H9 (cell line): ENCODE measurements around the gene ZNF341. TPM values are rescaled to one million over a fixed set of nuclear protein-coding genes. Genes with fewer than 3 reads are reported as not detected.

Experiments used
- DNase-seq: peaks from one replicate; pipeline ENCODE4 v3.0.0-alpha.2; 2017
- H2AFZ ChIP-seq: one replicate; pipeline ENCODE4 v1.6.1; 2013; ENCODE audit warnings: mild to moderate bottlenecking, low read length, control low read depth, moderate library complexity
- H2AK5ac ChIP-seq: 2 replicates; pipeline ENCODE4 v1.6.1; 2013; ENCODE audit warnings: low read length, control low read depth, mixed read lengths; ENCODE audit not compliant: insufficient read length
- H2BK120ac ChIP-seq: one replicate; pipeline ENCODE4 v1.6.1; 2013; ENCODE audit warnings: low read depth, mild to moderate bottlenecking, low read length, control low read depth, inconsistent platforms; ENCODE audit not compliant: poor library complexity, severe bottlenecking
- H2BK12ac ChIP-seq: 2 replicates; pipeline ENCODE4 v1.6.1; 2013; ENCODE audit warnings: low read length, control low read depth, mixed read lengths, low read depth; ENCODE audit not compliant: insufficient read length
- H2BK15ac ChIP-seq: 2 replicates; pipeline ENCODE4 v1.6.1; 2013; ENCODE audit warnings: low read depth, low read length, control low read depth
- H2BK20ac ChIP-seq: one replicate; pipeline ENCODE4 v1.6.1; 2013; ENCODE audit warnings: low read depth, mild to moderate bottlenecking, low read length, control low read depth, inconsistent platforms; ENCODE audit not compliant: poor library complexity, severe bottlenecking
- H2BK5ac ChIP-seq: 2 replicates; pipeline ENCODE4 v1.6.1; 2013; ENCODE audit warnings: low read length, control low read depth, mixed read lengths; ENCODE audit not compliant: insufficient read length
- H3K14ac ChIP-seq: 2 replicates; pipeline ENCODE4 v1.6.1; 2013; ENCODE audit warnings: low read length, control low read depth; ENCODE audit not compliant: insufficient read depth
- H3K18ac ChIP-seq: 2 replicates; pipeline ENCODE4 v1.6.1; 2013; ENCODE audit warnings: low read depth, mild to moderate bottlenecking, mixed read lengths, low read length, control low read depth; ENCODE audit not compliant: insufficient read length
- H3K23ac ChIP-seq: 2 replicates; pipeline ENCODE4 v1.6.1; 2013; ENCODE audit warnings: low read length, control low read depth, mixed read lengths, low read depth; ENCODE audit not compliant: insufficient read length
- H3K23me2 ChIP-seq: 2 replicates; pipeline ENCODE4 v1.6.1; 2013; ENCODE audit warnings: low read depth, mild to moderate bottlenecking, mixed read lengths, low read length, control low read depth; ENCODE audit not compliant: insufficient read length, poor library complexity, severe bottlenecking
- H3K27ac ChIP-seq: 2 replicates; pipeline ENCODE4 v1.5.1; 2013; ENCODE audit warnings: low read length, control low read depth, mixed read lengths, low read depth; ENCODE audit not compliant: insufficient read length
- H3K27me3 ChIP-seq: 2 replicates; pipeline ENCODE4 v1.6.1; 2013; ENCODE audit warnings: low read length, control low read depth, inconsistent platforms; ENCODE audit not compliant: insufficient read depth
- H3K4ac ChIP-seq: 2 replicates; pipeline ENCODE4 v1.6.1; 2013; ENCODE audit warnings: low read depth, mild to moderate bottlenecking, control low read depth, inconsistent platforms, low read length, moderate library complexity
- H3K4me1 ChIP-seq: 2 replicates; pipeline ENCODE4 v1.6.1; 2013; ENCODE audit warnings: low read length, control low read depth, inconsistent platforms; ENCODE audit not compliant: insufficient read depth
- H3K4me2 ChIP-seq: 2 replicates; pipeline ENCODE4 v1.6.1; 2013; ENCODE audit warnings: low read length, control low read depth, mixed read lengths; ENCODE audit not compliant: insufficient read length, insufficient read depth
- H3K56ac ChIP-seq: 2 replicates; pipeline ENCODE4 v1.6.1; 2013; ENCODE audit warnings: low read depth, mild to moderate bottlenecking, mixed read lengths, low read length, control low read depth; ENCODE audit not compliant: insufficient read length
- H3K79me1 ChIP-seq: 2 replicates; pipeline ENCODE4 v1.6.1; 2013; ENCODE audit warnings: low read depth, mild to moderate bottlenecking, moderate library complexity, low read length, control low read depth, inconsistent platforms; ENCODE audit not compliant: insufficient read depth, poor library complexity, severe bottlenecking
- H3K79me2 ChIP-seq: 2 replicates; pipeline ENCODE4 v1.6.1; 2013; ENCODE audit warnings: low read length, control low read depth, inconsistent platforms; ENCODE audit not compliant: insufficient read depth
- H3K9ac ChIP-seq: 2 replicates; pipeline ENCODE4 v1.6.1; 2013; ENCODE audit warnings: low read length, control low read depth, mixed read lengths; ENCODE audit not compliant: insufficient read length; ENCODE audit errors: extremely low read depth
- H3K9me3 ChIP-seq: one replicate; pipeline ENCODE4 v1.6.1; 2013; ENCODE audit warnings: low read depth, low read length, inconsistent platforms; ENCODE audit not compliant: control insufficient read depth
- H3T11ph ChIP-seq: one replicate; pipeline ENCODE4 v1.6.1; 2013; ENCODE audit warnings: mild to moderate bottlenecking, low read length, control low read depth, inconsistent platforms
- H4K20me1 ChIP-seq: one replicate; pipeline ENCODE4 v1.6.1; 2013; ENCODE audit not compliant: control insufficient read depth, insufficient read length, insufficient read depth
- H4K5ac ChIP-seq: 2 replicates; pipeline ENCODE4 v1.6.1; 2013; ENCODE audit warnings: low read depth, mild to moderate bottlenecking, mixed read lengths, low read length, control low read depth; ENCODE audit not compliant: insufficient read length
- H4K8ac ChIP-seq: replicated peaks from 2 replicates; pipeline ENCODE4 v1.6.1; 2013; ENCODE audit warnings: low read length, control low read depth, mixed read lengths, low read depth; ENCODE audit not compliant: insufficient read length
- H4K91ac ChIP-seq: 2 replicates; pipeline ENCODE4 v1.6.1; 2013; ENCODE audit warnings: low read depth, mild to moderate bottlenecking, moderate library complexity, mixed read lengths, low read length, control low read depth; ENCODE audit not compliant: insufficient read length
- H3K27ac Mint-ChIP-seq, 3 experiments: 2 replicates in 2 of 3; 3 replicates in 1 of 3; pipeline ENCODE4 v1.8.0; 2020 to 2021; ENCODE audit warnings: mixed read lengths in 3 of 3, mild to moderate bottlenecking in 1 of 3, moderate library complexity in 1 of 3
- H3K27me3 Mint-ChIP-seq: 2 replicates; pipeline ENCODE4 v1.8.0; 2021; ENCODE audit warnings: low read depth, mild to moderate bottlenecking, moderate library complexity, mixed read lengths
- H3K36me3 Mint-ChIP-seq, 3 experiments: 2 replicates in 2 of 3; 3 replicates in 1 of 3; pipeline ENCODE4 v1.8.0; 2020 to 2021; ENCODE audit warnings: low read depth in 3 of 3, mixed read lengths in 3 of 3; ENCODE audit not compliant: insufficient read depth in 1 of 3
- H3K4me1 Mint-ChIP-seq, 2 experiments: 2 replicates each; pipeline ENCODE4 v1.8.0; 2020; ENCODE audit warnings: mixed read lengths in 2 of 2
- H3K4me3 Mint-ChIP-seq, 2 experiments: 2 replicates in 1 of 2; 3 replicates in 1 of 2; pipeline ENCODE4 v1.8.0; 2020 to 2021; ENCODE audit warnings: mild to moderate bottlenecking in 2 of 2, mixed read lengths in 2 of 2, moderate library complexity in 1 of 2
- H3K9me3 Mint-ChIP-seq, 2 experiments: 2 replicates in 1 of 2; 3 replicates in 1 of 2; pipeline ENCODE4 v1.8.0; 2020; ENCODE audit warnings: mild to moderate bottlenecking in 2 of 2, mixed read lengths in 2 of 2, moderate library complexity in 1 of 2
- WGBS: extraction: QIAGEN DNeasy Blood & Tissue Kit; methylation state at CpG from one replicate; pipeline ENCODE4 v1.1.7; 2013; ENCODE audit warnings: missing lambda C conversion rate, low lambda C conversion rate, mixed read lengths; ENCODE audit not compliant: insufficient read length; ENCODE audit errors: extremely low coverage; 5-methylcytosine and 5-hydroxymethylcytosine counted together
- total RNA-seq: library from RNA; stranded (reverse); gene quantifications from 2 replicates; pipeline ENCODE4 v1.2.1, GENCODE V29; 2021
- TF ChIP-seq, protein P1 (sequence below): fragments of 200-600 bp; sonication (generic); conservative IDR thresholded peaks from 3 replicates; pipeline ENCODE4 v1.8.0; 2021; ENCODE audit warnings: antibody characterized with exemption, mild to moderate bottlenecking

The ZNF341 gene
- total RNA-seq, 1 experiment from 2014 or later = 5.2 TPM

DNA sequence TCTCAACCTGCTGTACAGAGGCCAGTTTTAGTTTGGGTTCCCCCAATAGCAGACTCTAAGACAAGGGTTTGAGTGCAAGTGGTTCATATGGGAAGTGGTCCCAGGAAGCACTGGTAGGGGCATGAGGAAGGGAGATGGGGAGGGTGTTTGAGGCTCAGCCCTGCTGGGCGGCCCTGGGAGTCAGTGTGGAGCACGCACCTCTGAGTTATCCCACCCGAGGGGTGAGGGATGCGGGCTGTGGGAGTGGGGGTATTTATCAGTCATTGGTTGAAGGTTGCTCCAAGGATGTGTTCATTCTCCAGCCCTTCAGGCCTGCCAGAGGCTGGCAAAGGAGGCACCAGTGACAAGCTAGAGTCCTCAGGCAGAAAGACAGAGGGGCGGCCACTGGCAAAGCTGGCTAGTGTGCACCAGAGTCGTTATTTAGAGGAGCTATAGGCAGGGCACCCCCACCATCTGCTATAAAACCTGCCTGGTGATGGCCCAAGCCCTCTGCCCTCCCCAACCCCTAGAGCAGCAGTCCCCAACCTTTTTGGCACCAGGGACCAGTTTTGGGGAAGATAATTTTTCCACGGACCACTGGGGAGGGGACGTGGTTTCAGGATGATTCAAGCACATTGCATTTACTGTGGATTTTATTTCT lies 28.2 kb upstream of the ZNF341 start:
- Histone ChIP-seq H2BK120ac (no peak overlapping the region), H3K14ac (no peak overlapping the region), H3K9me3 (no peaks in the 10 kb centered on the region), H3K27me3 (no peaks in the 10 kb centered on the region), H2BK20ac (no peak overlapping the region), H4K91ac (no peak overlapping the region), H3K9ac (no peak overlapping the region), H2BK5ac (no peak overlapping the region), H3K56ac (no peak overlapping the region), H3K4ac (no peak overlapping the region), H3K79me1 (no peaks in the 10 kb centered on the region), H4K5ac (no peak overlapping the region), H4K8ac (no peak overlapping the region), H3K79me2 (no peaks in the 10 kb centered on the region), H3K4me2 (no peak overlapping the region), H3K27ac (no peak overlapping the region), H3K18ac (no peak overlapping the region), H3K23me2 (no peaks in the 10 kb centered on the region), H2AK5ac (no peak overlapping the region), H2AFZ (no peak overlapping the region), H2BK12ac (no peak overlapping the region), H2BK15ac (no peak overlapping the region), H3K23ac (no peak overlapping the region), H3T11ph (no peak overlapping the region), H4K20me1 (no peaks in the 10 kb centered on the region), H3K4me1 (no peaks in the 10 kb centered on the region)
- TF ChIP-seq, protein P1, sequence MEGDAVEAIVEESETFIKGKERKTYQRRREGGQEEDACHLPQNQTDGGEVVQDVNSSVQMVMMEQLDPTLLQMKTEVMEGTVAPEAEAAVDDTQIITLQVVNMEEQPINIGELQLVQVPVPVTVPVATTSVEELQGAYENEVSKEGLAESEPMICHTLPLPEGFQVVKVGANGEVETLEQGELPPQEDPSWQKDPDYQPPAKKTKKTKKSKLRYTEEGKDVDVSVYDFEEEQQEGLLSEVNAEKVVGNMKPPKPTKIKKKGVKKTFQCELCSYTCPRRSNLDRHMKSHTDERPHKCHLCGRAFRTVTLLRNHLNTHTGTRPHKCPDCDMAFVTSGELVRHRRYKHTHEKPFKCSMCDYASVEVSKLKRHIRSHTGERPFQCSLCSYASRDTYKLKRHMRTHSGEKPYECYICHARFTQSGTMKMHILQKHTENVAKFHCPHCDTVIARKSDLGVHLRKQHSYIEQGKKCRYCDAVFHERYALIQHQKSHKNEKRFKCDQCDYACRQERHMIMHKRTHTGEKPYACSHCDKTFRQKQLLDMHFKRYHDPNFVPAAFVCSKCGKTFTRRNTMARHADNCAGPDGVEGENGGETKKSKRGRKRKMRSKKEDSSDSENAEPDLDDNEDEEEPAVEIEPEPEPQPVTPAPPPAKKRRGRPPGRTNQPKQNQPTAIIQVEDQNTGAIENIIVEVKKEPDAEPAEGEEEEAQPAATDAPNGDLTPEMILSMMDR = no peak
- no peak for DNase-seq
- Mint-ChIP-seq H3K36me3 (peaks cover 8 to 20% (median 9%) of the 10 kb centered on the region in 3 experiments; a peak in 6 of 7 replicates), H3K4me1 (no peaks in the 10 kb centered on the region), H3K9me3 (peaks cover 20 to 25% of the 10 kb centered on the region in 2 experiments), H3K27me3 (peaks cover 9% of the 10 kb centered on the region; the same call in 1 of the 2 replicates), H3K4me3 (no peak overlapping the region), H3K27ac (no peak overlapping the region)
- no CpG with 5 or more reads among the region's 8 CpGs for WGBS
